A172 (cell line): ENCODE measurements around the gene CYP2S1. TPM values are rescaled to one million over a fixed set of nuclear protein-coding genes. Genes with fewer than 3 reads are reported as not detected.
A peak's percentile ranks its signal among the peaks of the same experiment; 100 is the strongest.

Experiments
- DNase-seq: peaks from one replicate; pipeline ENCODE4 v3.0.0-alpha.2; 2015; ENCODE audit warnings: low spot score
- total RNA-seq: library from RNA; depleted of rRNA; stranded (reverse); fragments of >200 nt; shearing (Covaris generic); gene quantifications from 2 replicates; pipeline ENCODE4 v1.2.3, GENCODE V29; 2014

Gene CYP2S1
- total RNA-seq, 1 experiment from 2014 or later, result 9.2 TPM

- no peak for DNase-seq
These were observed 1.1 kb downstream of the CYP2S1 start for GRCh38 chr19:41194157-41194552.

GRCh38 chr19:41195675-41196497, 2.9 kb downstream of the CYP2S1 start:
- DNase-seq, result peak; percentile 35

- DNase-seq, result no peak
These were observed 5.5 kb downstream of the CYP2S1 start for GRCh38 chr19:41198559-41198958.

GRCh38 chr19:41203371-41203770, 10.4 kb downstream of the CYP2S1 start:
- no peak for DNase-seq

GRCh38 chr19:41204338-41204737, 11.3 kb downstream of the CYP2S1 start:
- peak; percentile 85 for DNase-seq

GRCh38 chr19:41205995-41206394, 13.0 kb downstream of the CYP2S1 start:
- no peak for DNase-seq

- DNase-seq, result no peak
These were observed 13.4 kb downstream of the CYP2S1 start for GRCh38 chr19:41206456-41206855.

GRCh38 chr19:41206926-41207750, 14.1 kb downstream of the CYP2S1 start:
- no peak for DNase-seq

- no peak for DNase-seq
These were observed 21.1 kb downstream of the CYP2S1 start for GRCh38 chr19:41214161-41214560.

- DNase-seq, result no peak
These were observed 24.7 kb downstream of the CYP2S1 start for GRCh38 chr19:41217741-41218140.

GRCh38 chr19:41218249-41218614, 25.2 kb downstream of the CYP2S1 start:
- no peak for DNase-seq

- DNase-seq, result peak; percentile 89
These were observed 25.8 kb downstream of the CYP2S1 start, which contains the start of gene AXL for GRCh38 chr19:41218615-41219507. Gene AXL (plus strand): TSS chr19:41219223. CDS start chr19:41219393, 170 bp downstream.

GRCh38 chr19:41219924-41220567, 27.0 kb downstream of the CYP2S1 start:
- peak; percentile 62 for DNase-seq

- DNase-seq, result no peak
These were observed 27.8 kb downstream of the CYP2S1 start for GRCh38 chr19:41220811-41221210.

GRCh38 chr19:41221514-41222205, 28.6 kb downstream of the CYP2S1 start:
- DNase-seq, result no peak

GRCh38 chr19:41222240-41222639, 29.2 kb downstream of the CYP2S1 start:
- DNase-seq, result no peak

GRCh38 chr19:41223431-41224234, 30.6 kb downstream of the CYP2S1 start:
- DNase-seq, result peak; percentile 98

GRCh38 chr19:41224632-41225031, 31.6 kb downstream of the CYP2S1 start:
- no peak for DNase-seq

- peak; percentile 99 for DNase-seq
These were observed 32.4 kb downstream of the CYP2S1 start for GRCh38 chr19:41225238-41226052.
